ENCODE data around the gene SIX3. TPM values are rescaled to one million over a fixed set of nuclear protein-coding genes. Genes with fewer than 3 reads are reported as not detected.

The SIX3 gene
- total RNA-seq = not detected

DNA sequence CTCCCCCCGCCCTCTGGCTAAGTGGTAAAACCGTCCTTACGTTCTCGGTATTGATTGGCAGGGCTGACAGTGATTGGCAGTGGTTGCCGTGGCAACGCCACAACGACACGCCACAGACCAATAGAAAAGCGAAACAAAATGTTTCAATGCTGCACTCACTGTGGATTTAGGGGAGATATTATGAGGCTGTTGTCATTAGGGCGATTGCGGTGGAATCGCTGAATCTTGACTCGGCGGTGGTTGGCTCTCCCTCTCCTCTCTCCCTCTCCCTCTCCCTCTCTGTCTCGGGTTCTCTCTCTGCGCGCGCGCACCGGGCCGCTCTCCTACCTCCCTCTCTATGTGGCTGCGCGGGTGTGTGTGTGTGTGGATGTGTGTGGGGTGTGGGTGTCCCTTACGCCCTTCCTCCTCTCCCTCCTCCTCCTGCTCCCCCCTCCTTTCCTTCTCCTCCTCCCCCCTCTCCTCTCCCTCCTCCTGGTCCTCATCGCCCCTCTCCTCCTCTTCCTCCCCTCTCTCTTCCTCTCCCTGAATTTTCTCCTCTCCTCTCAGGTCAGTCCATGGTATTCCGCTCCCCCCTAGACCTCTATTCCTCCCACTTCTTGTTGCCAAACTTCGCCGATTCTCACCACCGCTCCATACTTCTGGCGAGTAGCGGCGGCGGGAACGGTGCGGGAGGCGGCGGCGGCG, at the start of gene SIX3:
TSS of gene SIX3 (plus strand) at position 152 of the 684 bp plus-strand sequence. CDS start at position 555, 403 bp downstream.

Other genes with a start within 250 kb of the SIX3 start
- not detected for gene SIX2, start 67.8 kb downstream of the SIX3 start, total RNA-seq

Data from activated naive CD4-positive, alpha-beta T cell treated with anti-CD3 and anti-CD28 coated beads, Interleukin-2, amount 10 ng/mL, durations not matched to agents 5 hours and 36 hours (primary cell).